Neural cell (in vitro differentiated cells): ENCODE results near the gene DNAJB7.

Experiments
- CTCF ChIP-seq: fragments of 450-650 bp; IDR thresholded peaks from 2 replicates; pipeline ENCODE4 v1.5.1; 2014; ENCODE audit warnings: antibody characterized with exemption, mild to moderate bottlenecking, moderate library complexity; ENCODE audit not compliant: poor library complexity, severe bottlenecking
- EZH2 ChIP-seq: fragments of 200-600, 300-800 bp; shearing (Covaris generic), sonication (generic); IDR thresholded peaks from 2 replicates; pipeline ENCODE4 v1.6.1; 2014; ENCODE audit warnings: antibody characterized with exemption, low read length, borderline replicate concordance, mild to moderate bottlenecking; ENCODE audit not compliant: insufficient read depth, poor library complexity, severe bottlenecking
- MXI1 ChIP-seq: fragments of 450-650 bp; conservative IDR thresholded peaks from 2 replicates; pipeline ENCODE4 v1.6.1; 2014; ENCODE audit warnings: antibody characterized with exemption, mild to moderate bottlenecking; ENCODE audit not compliant: poor library complexity, severe bottlenecking
- POLR2AphosphoS5 ChIP-seq: IDR thresholded peaks from 2 replicates; pipeline ENCODE4 v1.6.1; 2012
- REST ChIP-seq: IDR thresholded peaks from 2 replicates; pipeline ENCODE4 v1.6.1; 2012; ENCODE audit warnings: borderline replicate concordance
- TAF1 ChIP-seq: IDR thresholded peaks from 2 replicates; pipeline ENCODE4 v1.6.1; 2012; ENCODE audit warnings: low read depth

GRCh38 chr22:40844951-40845350 is 17.0 kb downstream of the DNAJB7 start:
- TF ChIP-seq MXI1 = no peak
- TF ChIP-seq CTCF = no peak
- no peak for TF ChIP-seq REST
- TF ChIP-seq POLR2AphosphoS5 = no peak
- no peak for TF ChIP-seq EZH2
- TF ChIP-seq TAF1 = no peak
